Head of caudate nucleus (tissue), 42 donors: ENCODE measurements around the gene TMEM192.
"Not testable (repeated sequence)": the region's sequence is repeated elsewhere in the genome, so short reads cannot be mapped to it uniquely, and the experiment has no call there.

Experiments
- DNase-seq, 42 donors: peaks; one replicate each; pipeline versions ENCODE4 v3.0.0 to v3.0.0-alpha.2; 2020 to 2021; ENCODE audit warnings: mixed read lengths in 7 of 42
- intact Hi-C: fragments of 100-400 bp; cut with DNase I; formaldehyde crosslinking; loops from one replicate; pipeline ENCODE4 v1.15.0; 2022

Gene TMEM192

GRCh38 chr4:165027762-165028402 is 84.8 kb downstream of the TMEM192 start:
- intact Hi-C loops = no loop called here
- DNase-seq = peak in 19 of 42 donors; percentile 5 to 67 (median 31)

- not testable (repeated sequence) for DNase-seq
These were observed 86.9 kb downstream of the TMEM192 start for GRCh38 chr4:165025782-165026181.

More at GRCh38 chr4:165025782-165026181, 86.9 kb downstream of the TMEM192 start:
- intact Hi-C loops = not testable (repeated sequence)
